Dendritic cell treated with granulocyte-macrophage colony-stimulating factor and Interleukin-4, amounts not matched to agents 40 ng/mL and 50 ng/mL, for 4 days (primary cell): ENCODE results near the gene PNMA8B.
"Not testable (repeated sequence)": the region's sequence is repeated elsewhere in the genome, so short reads cannot be mapped to it uniquely, and the experiment has no call there.

Experiments
- H3K27ac Mint-ChIP-seq: one replicate; pipeline ENCODE4 v1.8.0; 2022; ENCODE audit warnings: mild to moderate bottlenecking, mixed read lengths
- H3K27me3 Mint-ChIP-seq: one replicate; pipeline ENCODE4 v1.8.0; 2022; ENCODE audit warnings: mild to moderate bottlenecking, mixed read lengths
- H3K36me3 Mint-ChIP-seq: one replicate; pipeline ENCODE4 v1.8.0; 2022; ENCODE audit warnings: low read depth, mixed read lengths
- H3K4me1 Mint-ChIP-seq: one replicate; pipeline ENCODE4 v1.8.0; 2022; ENCODE audit warnings: low read depth, mixed read lengths
- H3K4me3 Mint-ChIP-seq: one replicate; pipeline ENCODE4 v1.8.0; 2022; ENCODE audit warnings: mild to moderate bottlenecking, moderate library complexity, mixed read lengths
- H3K9me3 Mint-ChIP-seq: one replicate; pipeline ENCODE4 v1.8.0; 2022; ENCODE audit warnings: mixed read lengths
- intact Hi-C: fragments of 100-400 bp; cut with micrococcal nuclease; formaldehyde crosslinking; loops from one replicate; pipeline ENCODE4 v1.15.0; 2022

PNMA8B gene

GRCh38 chr19:46497773-46498172 lies 2.1 kb upstream of the PNMA8B start:
- no peak overlapping the region for H3K4me3 Mint-ChIP-seq
- intact Hi-C loops, result no loop called here
- H3K4me1 Mint-ChIP-seq, result peaks cover 37% of the 10 kb centered on the region
- H3K27me3 Mint-ChIP-seq, result peaks cover 83% of the 10 kb centered on the region
- H3K27ac Mint-ChIP-seq, result no peak overlapping the region
- H3K9me3 Mint-ChIP-seq, result no peaks in the 10 kb centered on the region
- H3K36me3 Mint-ChIP-seq, result no peaks in the 10 kb centered on the region

GRCh38 chr19:46496886-46497285 lies 1.2 kb upstream of the PNMA8B start:
- not testable (repeated sequence) for H3K9me3 Mint-ChIP-seq

GRCh38 chr19:46496304-46496703 lies 637 bp upstream of the PNMA8B start:
- H3K36me3 Mint-ChIP-seq, result no peaks in the 10 kb centered on the region
- no peak overlapping the region for H3K27ac Mint-ChIP-seq
- H3K9me3 Mint-ChIP-seq, result no peaks in the 10 kb centered on the region
- intact Hi-C loops, result no loop called here
- H3K4me3 Mint-ChIP-seq, result no peak overlapping the region
- H3K27me3 Mint-ChIP-seq, result peaks cover 85% of the 10 kb centered on the region
- H3K4me1 Mint-ChIP-seq, result peaks cover 40% of the 10 kb centered on the region

More at GRCh38 chr19:46496886-46497285, 1.2 kb upstream of the PNMA8B start:
- intact Hi-C loops, H3K4me3 Mint-ChIP-seq, H3K27ac Mint-ChIP-seq, H3K36me3 Mint-ChIP-seq: not testable (repeated sequence)
- H3K4me1 Mint-ChIP-seq, result peaks cover 38% of the 10 kb centered on the region
- H3K27me3 Mint-ChIP-seq, result peaks cover 84% of the 10 kb centered on the region

DNA sequence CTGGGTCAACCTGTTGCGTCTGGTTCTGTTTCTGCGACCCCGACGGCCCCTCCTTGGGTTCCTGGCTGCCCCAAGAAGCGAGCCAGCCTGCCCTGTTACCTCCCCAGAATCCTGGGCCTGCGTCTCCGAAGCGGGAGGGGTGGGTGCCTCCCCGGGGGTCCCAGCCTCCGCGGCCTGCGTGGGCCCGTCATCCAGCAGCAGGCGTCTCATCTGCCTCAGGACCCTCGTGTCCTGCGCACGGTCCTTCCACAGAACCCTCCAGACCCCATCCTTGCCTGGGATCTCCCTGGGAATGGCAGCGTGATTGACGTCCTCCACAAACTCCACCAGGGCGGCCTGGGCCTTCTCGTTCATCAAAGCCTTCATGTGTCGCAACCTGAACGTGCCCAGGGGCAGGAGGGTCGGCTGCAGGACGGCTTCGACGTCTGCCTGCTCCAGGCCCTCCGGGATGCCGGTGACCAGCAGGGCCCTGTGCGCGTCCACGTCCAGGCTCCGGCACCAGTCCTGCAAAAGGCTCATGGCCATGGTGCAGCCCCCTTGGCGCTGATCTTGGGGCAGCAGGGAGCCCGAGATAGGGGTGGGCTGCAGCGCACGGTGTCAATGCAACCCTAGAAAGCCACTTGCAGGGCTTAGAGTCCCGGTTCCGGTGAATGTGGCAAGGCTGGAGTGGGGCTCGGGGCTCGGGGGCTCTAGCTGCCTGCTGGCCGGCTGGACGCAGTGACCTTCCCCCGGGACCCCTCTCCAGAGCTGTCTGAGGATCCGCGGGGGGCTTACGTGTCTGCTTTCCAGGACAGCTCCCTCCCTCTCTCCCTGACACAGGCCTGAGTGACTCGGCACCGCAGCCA lies 504 bp downstream of the PNMA8B start:
- Mint-ChIP-seq H3K27ac (no peak overlapping the region), H3K4me3 (no peak overlapping the region), H3K9me3 (no peaks in the 10 kb centered on the region), H3K36me3 (no peaks in the 10 kb centered on the region), H3K4me1 (peaks cover 51% of the 10 kb centered on the region), H3K27me3 (peaks cover 87% of the 10 kb centered on the region)
- intact Hi-C loops, result no loop called here

GRCh38 chr19:46494146-46494940 lies 1.3 kb downstream of the PNMA8B start:
- intact Hi-C loops, result no loop called here
- Mint-ChIP-seq H3K4me3 (peak overlapping the region; percentile 57), H3K4me1 (peaks cover 53% of the 10 kb centered on the region), H3K27me3 (peaks cover 87% of the 10 kb centered on the region), H3K27ac (no peak overlapping the region), H3K36me3 (no peaks in the 10 kb centered on the region), H3K9me3 (no peaks in the 10 kb centered on the region)

DNA sequence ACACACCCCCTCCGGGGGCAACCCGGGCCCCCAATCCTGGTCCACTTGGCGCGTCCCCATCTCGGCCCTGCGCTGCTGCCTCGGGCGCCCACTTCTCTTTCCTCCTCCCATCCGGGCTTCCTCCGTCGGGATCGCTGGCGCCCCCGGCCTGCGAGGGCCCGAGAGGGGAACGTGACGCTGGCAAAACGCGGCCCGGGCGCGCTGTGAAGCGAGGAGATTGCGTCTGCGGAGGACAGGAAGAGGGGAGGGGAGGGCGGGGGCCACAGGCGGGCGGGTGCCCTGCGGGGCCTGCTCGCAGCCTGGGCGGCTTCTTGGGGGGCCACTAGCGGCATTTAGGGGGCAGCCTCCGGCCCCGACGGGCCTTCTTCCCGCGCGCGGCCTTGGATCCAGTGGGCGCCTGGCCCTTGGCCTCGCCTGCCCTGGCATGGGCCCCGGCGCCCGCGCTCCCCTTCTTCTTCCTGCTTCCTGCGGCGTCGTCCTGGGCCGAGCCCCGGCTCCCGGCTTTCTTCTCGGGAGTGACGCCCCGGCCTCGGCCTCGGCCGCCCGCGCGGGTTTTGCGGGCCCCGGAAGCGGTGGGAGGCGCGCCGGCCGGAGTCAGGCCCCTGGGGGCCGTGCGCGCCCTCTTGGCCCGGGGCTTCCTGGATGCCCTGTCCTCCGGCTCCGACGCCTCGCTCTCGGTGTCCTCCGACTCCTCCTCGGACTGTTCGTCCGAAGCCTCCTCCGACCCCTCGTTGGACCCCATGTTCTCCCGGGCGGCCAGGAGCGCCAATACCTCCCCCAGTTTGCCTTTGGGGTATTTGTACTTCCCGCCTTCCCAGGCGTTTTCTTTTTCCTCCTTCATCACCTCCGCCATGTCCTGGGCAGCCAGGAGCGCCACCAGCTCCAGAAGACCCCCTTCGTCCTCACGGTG lies 2.2 kb downstream of the PNMA8B start:
- H3K4me1 Mint-ChIP-seq, result peaks cover 55% of the 10 kb centered on the region
- H3K4me3 Mint-ChIP-seq, result peak overlapping the region; percentile 57
- H3K36me3 Mint-ChIP-seq, result no peaks in the 10 kb centered on the region
- intact Hi-C loops, result no loop called here
- no peaks in the 10 kb centered on the region for H3K9me3 Mint-ChIP-seq
- peaks cover 93% of the 10 kb centered on the region for H3K27me3 Mint-ChIP-seq
- H3K27ac Mint-ChIP-seq, result no peak overlapping the region

GRCh38 chr19:46492841-46493235 lies 2.8 kb downstream of the PNMA8B start:
- Mint-ChIP-seq H3K9me3 (no peaks in the 10 kb centered on the region), H3K27ac (no peak overlapping the region), H3K27me3 (peaks cover 92% of the 10 kb centered on the region), H3K36me3 (no peaks in the 10 kb centered on the region), H3K4me1 (peaks cover 57% of the 10 kb centered on the region), H3K4me3 (no peak overlapping the region)
- intact Hi-C loops, result no loop called here

GRCh38 chr19:46491975-46492682 lies 3.5 kb downstream of the PNMA8B start:
- H3K36me3 Mint-ChIP-seq, result no peaks in the 10 kb centered on the region
- H3K27me3 Mint-ChIP-seq, result peaks cover 94% of the 10 kb centered on the region
- no peaks in the 10 kb centered on the region for H3K9me3 Mint-ChIP-seq
- no peak overlapping the region for H3K27ac Mint-ChIP-seq
- no peak overlapping the region for H3K4me3 Mint-ChIP-seq
- peaks cover 63% of the 10 kb centered on the region for H3K4me1 Mint-ChIP-seq
- intact Hi-C loops, result no loop called here

DNA sequence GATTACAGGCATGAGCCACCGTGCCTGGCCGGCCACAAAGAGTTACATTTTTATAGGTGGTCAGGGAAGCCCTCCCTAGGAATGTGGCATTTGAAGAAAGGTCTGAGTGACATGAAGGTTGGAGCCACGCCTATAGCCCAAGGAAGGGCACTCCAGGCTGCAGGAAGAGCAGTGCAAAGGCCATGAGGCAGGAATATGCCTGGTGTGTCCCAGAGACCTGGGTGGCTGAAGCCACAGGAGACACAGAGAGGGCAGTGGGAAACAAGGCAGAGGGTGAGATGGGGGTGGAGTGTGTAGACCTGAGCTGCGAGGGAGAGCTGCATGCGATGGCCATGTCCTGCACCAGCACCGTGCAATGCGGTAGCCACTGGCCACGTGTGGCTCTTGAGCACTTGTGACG lies 4.9 kb downstream of the PNMA8B start:
- intact Hi-C loops, result loop anchor here (1.0 kb wide), 1 partner anchor 23 kb away; no protein-coding TSS in a partner anchor
- peaks cover 93% of the 10 kb centered on the region for H3K27me3 Mint-ChIP-seq
- no peaks in the 10 kb centered on the region for H3K36me3 Mint-ChIP-seq
- peak overlapping the region; percentile 45 for H3K27ac Mint-ChIP-seq
- peaks cover 63% of the 10 kb centered on the region for H3K4me1 Mint-ChIP-seq
- no peak overlapping the region for H3K4me3 Mint-ChIP-seq
- H3K9me3 Mint-ChIP-seq, result no peaks in the 10 kb centered on the region

DNA sequence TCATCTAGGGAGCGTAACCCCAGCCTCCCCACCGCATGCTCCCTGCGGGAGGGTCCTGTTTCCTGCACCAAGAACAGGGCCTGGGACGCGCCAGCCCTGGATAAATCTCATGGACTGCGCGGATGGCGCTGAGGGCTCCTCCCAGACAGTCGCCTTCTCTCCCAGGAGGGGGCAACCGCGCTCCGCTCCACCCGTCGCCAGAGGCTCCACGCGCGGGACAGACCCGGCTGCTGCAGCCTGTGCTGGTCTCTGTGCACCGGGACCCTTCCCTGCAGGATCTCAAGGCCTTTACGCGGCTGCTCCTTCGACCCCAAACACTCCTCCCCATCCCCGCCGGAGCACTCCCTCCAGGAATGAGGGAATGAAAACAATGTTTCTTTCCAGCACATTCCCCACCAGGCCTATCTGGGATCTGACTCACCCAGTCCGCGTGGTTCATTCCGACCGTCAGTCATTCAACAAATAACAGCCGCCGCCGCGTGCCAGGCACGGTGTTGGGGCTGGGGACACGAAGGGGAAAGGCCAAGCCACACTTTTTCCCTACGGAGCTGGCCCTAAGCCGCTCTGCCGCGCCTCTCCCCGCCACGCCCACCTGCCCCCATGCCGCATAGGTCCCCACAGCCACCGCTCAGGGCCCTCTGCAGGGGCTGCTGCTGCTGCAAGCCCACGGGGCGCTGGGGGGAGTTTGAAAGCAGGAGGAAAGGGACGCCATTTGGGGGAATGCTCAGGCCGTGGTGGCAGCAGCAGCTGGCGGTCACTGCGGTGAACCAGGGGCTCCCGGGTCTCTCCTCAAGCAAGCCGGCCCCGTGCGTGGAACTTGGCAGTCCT lies 6.0 kb downstream of the PNMA8B start:
- Mint-ChIP-seq H3K9me3 (no peaks in the 10 kb centered on the region), H3K27ac (peak overlapping the region; percentile 70), H3K4me3 (peak overlapping the region; percentile 34), H3K27me3 (peaks cover 91% of the 10 kb centered on the region), H3K36me3 (no peaks in the 10 kb centered on the region), H3K4me1 (peaks cover 55% of the 10 kb centered on the region)
- intact Hi-C loops, result loop anchor here (1.0 to 2.0 kb wide), 3 partner anchors 24 to 209 kb away; no protein-coding TSS in a partner anchor

DNA sequence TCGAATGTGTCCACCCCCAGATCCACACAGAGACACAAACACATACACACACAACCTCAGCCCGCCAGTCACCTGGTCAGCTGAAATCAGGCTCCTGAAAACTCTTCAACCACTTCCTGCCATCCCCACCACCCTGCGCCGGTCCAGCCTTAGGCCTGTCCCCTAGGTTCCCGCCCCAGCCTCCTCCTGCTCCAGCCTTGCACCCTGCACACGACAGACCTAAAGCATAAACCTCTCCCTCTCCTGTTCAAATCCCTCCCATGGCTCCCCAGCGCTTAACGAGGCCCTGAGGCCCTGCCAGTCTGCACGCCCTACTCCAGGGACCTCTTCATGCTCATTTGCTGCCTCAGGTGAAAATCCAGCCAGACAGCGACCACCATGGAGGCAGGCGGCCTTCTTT lies 7.1 kb downstream of the PNMA8B start:
- peaks cover 45% of the 10 kb centered on the region for H3K4me1 Mint-ChIP-seq
- no peak overlapping the region for H3K27ac Mint-ChIP-seq
- no peaks in the 10 kb centered on the region for H3K36me3 Mint-ChIP-seq
- H3K27me3 Mint-ChIP-seq, result peaks cover 89% of the 10 kb centered on the region
- no peak overlapping the region for H3K4me3 Mint-ChIP-seq
- H3K9me3 Mint-ChIP-seq, result no peaks in the 10 kb centered on the region
- intact Hi-C loops, result loop anchor here (2.0 kb wide), 2 partner anchors 94 to 208 kb away; no protein-coding TSS in a partner anchor

GRCh38 chr19:46487802-46488445 lies 7.7 kb downstream of the PNMA8B start:
- Mint-ChIP-seq H3K27ac (no peak overlapping the region), H3K4me1 (peaks cover 40% of the 10 kb centered on the region), H3K36me3 (no peaks in the 10 kb centered on the region), H3K27me3 (peaks cover 89% of the 10 kb centered on the region), H3K9me3 (no peaks in the 10 kb centered on the region), H3K4me3 (no peak overlapping the region)
- intact Hi-C loops, result loop anchor here (1.0 to 2.0 kb wide), 3 partner anchors 86 to 207 kb away; no protein-coding TSS in a partner anchor
